ENCODE results near the gene ASPSCR1.

ASPSCR1 gene

DNA sequence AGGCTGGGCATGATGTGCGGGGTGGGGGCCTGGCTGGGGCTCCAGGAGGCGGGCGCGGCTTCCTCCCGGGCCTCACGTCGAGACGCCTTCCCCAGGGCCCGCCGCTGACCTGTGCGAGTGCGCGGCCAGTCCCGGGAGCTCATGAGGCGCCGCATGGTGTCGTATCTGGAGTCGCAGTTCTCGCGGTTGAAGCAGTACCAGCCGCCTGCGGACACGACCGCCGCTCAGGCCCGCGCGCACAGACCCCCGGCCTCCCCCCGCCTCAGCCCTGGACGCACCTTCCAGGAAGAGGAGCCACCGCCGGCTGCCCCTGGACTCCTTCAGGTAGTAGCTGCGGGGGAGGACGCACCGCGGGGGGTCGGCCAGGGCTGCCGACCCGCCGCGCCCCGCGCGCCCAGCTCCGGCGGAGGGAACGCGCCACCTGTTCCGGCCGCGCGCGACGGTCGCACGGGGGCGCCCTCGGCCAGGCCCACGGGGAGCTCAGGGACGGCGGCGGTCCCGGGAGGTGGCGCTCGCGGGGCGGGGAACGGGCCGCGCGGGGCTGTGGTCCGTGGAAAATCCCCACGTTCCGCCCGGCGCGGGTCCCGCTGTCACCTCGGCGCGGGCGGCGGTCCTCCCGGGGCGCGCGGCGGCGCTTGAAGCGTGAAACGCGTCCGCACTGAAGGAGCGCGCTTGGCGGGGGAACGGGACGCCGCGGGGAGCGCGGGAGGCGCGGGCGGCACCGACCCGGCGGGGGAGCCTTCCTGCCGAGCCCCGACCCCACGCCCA lies 17.9 kb upstream of the ASPSCR1 start:
- DNase-seq, result peak; percentile 84

DNA sequence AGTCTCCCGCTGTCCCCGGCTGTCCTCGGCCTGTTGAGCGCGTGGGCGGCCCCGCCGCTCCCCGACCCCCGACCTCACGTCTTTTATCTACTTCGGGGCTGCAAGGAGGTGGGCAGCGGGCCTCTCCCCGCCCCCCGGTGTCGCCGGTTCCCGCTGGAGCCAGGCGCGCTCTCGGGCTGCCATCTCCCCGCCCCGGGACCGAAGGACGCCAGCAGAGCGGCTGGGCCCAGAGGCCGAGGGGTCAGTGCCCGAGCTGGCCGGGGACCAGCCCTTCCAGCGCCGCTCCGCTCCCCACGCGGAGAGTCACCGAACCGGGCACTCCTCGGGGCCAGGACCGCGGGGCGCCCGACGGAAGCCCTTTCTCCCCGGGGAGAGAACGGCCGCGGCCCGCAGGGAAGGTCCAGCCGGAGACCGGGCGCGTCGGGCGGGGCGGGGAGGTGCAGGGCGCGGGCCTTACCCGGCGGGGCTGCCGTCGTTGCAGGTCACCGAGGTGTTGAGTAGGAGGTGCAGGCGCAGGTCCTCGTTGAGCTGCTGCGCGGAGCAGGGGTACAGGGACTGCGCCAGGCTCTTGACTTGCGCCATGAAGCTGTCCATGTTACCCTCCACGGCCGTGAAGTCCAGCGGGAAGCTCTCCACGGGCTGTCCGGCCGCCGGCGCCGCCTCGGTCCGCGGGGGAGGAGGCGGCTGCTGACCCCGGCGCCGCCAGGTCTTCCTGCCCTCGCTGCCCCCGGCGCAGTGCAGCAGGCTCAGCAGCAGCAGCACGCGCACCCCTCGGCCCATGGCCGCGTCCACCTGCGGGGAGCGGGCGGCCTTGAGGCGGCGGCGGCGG lies 17.1 kb upstream of the ASPSCR1 start:
- DNase-seq, result peak; percentile 64

DNA sequence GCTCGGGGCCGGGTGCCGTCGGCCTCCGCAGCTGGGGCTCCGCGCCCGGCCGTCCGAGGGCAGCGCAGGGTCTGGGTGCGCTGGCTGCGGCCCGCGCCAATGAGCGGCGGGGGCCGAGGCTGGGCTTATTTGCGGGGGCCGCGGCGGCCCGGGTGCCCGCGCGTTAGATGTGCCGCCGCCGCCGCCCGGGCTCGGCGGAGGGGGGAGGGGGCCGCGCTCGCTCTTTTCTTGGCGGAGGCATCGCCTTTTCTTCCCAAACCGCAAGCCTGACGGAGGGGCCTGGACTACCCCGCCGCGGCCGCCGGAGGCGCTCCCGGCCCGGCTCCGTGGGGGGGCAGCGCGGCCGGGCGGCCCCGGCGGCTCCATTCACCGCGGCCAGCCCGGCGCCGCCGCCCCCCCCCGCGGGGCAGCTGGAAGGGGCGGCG lies 16.3 kb upstream of the ASPSCR1 start, which contains the start of gene NOTUM:
NOTUM (minus strand) TSS at position 101 of the 425 bp plus-strand sequence. CDS start 278 bp downstream, outside the sequence.
- DNase-seq, result no peak

DNA sequence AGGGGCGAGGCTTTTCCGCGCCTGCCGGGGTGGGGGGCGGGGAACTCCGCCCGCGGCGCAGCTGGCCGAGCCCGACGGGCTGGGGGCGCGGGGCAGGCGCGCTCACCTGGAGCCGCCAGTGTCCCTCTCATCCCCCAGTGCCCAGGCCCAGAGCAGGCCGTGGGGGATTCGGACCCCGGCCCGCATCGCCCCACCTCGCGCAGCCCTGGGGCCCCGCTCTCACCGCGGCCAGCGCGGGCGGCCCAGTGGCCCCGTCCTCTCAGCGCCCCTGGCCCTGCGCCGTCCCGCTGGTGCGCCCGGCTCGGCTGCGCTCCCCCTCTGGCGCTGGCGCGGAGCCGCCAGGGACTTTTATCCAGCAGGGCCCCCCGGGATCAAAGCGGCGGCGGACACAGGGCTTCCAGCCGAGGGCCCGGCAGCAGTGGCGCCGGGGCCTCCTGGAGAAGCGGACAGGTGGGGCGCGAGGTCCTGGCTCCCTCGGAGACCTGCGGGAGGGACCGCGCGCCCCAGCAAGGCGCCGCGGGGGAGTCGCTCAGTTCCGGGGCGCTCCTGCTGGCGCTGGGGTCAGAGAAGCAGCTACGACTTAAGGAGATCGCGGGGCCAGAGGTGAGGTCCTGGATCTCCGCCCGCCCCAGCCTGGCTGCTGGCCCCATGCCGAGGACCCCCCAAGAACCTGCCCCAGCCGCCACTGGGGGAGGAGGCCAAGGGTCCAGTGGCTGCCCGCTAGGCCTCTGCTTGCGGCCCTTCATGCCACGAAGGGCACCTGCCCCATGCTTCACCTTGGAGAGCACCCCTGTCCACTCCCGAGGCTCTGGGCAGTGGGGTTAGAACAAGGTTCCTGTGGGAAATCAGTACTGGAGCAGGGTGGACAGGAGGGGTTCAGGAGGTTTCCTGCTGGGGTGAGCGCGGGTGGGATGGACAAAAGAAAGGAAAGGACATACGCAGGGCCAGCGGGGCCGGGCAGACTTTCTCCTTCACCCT lies 15.6 kb upstream of the ASPSCR1 start:
- peak; percentile 57 for DNase-seq

DNA sequence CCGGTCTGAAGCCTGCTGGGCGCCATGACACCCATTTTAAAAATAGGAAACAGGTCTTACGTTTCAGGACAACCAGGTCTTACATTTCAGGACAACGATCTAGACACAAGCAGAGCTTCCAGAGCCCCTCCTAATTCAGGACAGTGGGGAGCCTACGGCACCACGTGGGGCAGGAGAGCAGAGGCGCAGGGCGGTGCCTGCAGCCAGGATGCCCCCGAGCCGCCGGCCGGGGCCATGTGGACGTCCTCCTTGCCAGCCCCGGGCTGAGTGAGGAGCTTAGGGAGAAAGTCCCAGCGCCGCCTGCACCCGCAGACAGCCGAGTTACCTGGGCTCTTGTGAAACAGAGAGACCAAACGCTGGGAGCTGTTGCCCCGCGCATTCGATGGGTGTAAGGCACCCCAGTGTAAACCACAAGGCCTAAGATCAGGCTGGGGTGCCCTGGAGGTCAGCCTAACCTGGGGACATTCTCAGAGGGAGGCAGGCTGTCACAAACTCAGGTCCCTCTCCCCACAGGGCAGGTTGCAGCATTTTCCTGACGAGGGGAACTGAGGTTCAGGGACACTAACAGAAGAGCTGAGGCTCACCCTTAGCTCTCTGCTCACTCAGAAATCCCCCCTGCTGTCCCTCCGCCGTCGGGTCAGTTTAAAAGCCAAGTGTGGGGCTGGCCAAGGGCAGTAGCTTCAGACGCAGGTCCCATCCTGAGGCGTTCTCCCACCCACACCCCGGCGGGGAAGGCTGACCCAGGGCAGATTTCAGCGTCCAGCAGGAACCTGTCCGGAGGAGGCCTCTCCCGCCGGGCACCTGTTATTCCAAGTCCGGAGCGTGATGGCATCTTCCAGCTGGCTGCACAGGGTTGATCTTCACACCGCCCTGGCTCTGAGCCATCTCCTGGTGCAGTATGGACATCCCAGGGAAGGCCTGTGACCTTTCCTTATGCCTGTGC lies 14.7 kb upstream of the ASPSCR1 start:
- no peak for DNase-seq

DNA sequence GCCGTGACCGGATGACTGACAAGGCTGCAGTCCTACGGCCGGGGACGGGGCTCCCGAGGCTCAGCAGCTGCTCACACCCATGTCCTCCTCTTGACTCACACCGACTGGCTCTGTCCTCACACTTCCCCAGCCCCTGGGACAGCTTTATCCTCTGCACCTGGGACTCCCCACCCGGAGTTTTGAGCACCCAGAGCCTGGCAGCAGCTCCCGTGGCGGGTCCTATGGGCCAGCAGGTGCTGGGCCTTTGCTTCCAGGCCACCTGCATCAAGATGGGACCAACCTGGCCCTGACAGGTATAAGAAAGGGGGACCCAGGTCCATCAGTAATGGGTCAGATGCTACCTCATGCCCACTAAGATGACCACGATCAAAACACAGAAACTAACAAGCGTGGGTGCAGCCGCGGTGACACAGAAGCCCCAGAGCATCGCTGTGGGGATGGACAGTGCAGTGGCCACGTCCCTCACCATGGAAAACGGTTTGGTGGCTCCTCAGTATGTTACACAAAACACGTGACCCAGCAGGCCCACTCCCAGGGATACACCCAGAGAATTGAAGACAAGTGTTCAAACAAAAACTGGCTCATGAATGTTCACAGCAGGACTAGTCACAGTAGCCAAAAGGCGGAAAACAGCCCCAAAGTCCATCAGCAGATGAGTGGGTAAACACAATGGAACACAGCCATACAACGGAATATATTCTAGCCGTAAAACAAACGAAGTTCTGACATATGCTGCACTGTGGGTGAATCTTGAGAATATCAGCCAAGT lies 13.2 kb upstream of the ASPSCR1 start:
- DNase-seq, result no peak

DNA sequence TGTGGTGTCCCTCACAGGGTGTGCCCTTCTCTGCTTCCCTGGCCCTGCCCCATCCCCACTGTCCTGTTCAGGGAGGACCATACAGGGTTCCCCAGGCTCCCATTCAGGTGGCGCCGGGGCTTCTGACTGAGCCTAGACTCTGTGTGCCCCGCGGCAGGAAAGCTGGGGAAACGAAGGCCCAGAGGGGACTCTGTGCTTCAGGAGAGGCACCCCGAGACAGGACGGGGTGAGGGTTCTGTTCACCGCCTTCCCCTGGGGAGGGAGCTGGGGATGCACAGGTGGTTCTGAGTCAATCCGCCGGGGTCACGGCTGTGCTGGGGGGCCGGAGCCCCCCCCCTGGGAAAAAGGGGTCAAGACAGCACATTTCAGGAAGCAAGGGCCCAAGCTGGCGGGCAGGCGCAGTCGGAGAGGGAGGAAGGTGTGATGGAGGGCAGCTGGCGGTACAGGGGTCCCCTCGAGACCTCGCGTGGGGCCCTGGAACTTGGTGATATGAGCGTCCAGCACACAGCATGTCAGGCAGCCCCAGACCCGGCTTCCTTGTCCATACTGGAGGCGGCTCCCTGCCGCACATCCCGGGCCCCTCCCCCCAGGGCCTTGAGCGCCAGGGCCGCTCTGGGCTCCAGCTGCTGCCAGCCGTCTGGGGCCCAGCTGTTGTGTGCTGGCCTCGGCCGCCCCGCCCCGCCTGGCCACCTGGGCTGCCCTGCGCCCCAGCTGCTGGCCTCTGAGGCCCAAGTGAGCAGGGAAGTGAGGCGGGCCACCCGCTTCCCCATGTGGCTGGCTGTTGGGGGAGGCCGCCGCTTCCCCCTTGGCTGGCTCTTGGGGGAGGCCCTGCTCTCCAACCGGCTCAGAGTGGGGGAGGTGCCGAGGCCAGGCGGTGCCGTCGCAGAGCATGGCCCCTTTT lies 10.8 kb upstream of the ASPSCR1 start:
- DNase-seq, result peak; percentile 70

DNA sequence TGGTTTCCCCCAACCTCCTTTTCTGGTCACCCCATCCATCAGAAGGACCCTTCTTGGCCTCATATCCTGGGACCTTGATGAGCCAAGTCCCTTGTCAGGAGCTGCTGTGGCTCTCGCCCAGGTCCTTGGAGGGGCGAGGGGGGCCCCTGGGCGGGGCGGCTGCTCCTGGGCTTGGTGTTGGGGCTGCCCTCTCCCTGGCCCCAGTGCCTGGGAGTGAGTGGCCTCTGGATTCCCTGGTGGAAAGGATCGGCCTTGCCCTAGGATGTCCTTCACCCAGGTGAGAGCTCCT lies 10.2 kb upstream of the ASPSCR1 start:
- no peak for DNase-seq

DNA sequence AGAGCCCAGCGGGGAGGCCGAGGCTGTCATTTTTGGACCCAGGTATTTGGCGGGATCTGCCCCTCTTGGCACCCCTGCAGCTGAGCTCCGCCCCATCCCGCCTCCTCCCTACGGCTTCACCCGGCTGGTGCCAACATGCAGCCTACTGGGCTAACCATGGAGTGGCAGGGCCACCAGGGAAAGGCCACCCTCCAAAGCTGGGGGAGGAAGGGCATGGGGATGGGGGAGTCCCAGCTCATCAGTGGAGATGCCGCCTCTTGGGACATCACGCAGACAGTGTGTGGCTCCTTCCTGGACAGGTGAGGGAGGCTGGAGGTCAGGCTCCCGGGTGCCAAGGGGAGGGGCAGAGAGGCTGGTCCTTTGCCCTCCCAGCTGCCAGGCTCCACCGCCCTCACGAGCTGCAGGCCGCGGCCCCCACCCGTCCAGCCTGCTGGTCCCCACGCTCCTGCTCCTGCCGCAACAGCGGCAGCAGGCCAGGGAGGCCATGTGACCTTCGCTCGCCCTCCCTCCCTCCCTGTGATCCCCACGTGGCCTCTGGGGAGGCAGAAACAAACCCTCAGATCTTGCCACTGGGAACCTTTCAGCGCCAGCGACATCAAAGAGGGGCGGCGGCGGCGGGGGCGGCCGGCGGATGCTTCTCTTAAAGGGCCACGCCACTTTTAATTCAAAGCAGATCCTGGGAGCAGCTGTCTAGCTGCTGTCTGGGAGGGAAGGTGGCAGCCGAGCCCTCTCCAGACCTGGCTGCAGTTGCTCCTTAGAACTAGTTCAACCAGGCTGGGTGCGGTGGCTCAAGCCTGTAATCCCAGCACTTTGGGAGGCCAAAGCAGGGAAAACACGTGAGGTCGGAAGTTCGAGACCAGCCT lies 9.7 kb upstream of the ASPSCR1 start:
- DNase-seq, result peak; percentile 73

DNA sequence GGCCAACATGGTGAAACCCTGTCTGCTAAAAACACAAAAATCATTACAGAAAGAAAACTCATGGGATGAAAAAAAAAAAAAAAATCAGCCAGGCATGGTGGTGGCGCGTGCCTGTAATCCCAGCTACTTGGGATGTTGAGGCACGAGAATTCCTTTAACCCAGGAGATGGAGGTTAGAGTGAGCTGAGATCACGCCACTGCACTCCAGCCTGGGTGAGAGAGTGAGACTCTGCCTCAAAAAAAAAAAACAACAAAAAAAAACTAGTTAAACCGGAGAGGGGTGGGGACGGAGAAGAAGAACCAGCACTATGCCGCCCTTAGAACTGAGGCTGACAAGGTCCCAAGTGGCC lies 9.1 kb upstream of the ASPSCR1 start:
- DNase-seq, result no peak

DNA sequence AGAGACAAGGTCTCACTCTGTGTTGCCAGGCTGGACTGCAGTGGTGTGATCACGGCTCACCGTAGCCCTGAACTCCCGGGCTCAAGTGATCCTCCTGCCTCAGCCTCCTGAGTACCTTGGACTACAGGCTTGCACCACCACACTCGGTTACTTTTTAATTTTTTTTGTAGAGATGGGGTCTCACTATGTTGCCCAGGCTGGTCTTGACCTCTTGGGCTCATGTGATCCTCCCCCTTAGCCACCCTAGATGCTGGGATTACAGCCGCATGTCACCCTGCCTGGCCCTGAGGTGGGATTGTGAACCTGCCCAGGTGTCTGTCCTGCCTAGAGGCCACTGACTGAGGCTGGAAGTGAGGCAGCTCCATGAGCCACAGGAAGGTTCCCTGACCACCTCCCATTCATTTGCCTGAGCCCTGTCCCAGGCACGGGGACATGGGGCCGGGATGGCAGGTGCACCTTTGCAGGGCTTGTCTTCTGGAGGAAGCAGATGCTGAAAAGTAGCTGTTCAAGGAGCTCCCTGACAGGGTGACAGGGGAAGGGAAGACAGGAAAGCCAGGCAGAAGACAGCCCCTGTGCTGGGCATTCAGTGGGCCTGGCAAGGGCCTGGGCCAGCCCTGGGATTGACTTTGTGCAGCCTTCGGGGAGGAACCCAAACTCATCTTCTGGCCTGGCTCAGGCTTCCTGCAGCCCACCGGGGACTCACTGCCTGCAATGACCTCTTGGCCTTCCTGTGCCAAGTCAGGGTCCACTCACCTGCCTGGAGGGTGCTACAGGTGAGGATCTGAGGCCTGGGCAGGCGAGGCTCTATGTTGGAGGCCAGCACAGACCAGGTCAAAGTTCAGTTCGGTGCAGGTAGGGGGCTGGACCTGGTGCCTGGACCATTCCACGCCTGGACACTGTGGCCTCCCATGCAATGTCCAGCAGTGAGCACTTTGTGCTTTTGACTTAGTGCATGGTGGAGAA lies 8.3 kb upstream of the ASPSCR1 start:
- DNase-seq, result no peak

DNA sequence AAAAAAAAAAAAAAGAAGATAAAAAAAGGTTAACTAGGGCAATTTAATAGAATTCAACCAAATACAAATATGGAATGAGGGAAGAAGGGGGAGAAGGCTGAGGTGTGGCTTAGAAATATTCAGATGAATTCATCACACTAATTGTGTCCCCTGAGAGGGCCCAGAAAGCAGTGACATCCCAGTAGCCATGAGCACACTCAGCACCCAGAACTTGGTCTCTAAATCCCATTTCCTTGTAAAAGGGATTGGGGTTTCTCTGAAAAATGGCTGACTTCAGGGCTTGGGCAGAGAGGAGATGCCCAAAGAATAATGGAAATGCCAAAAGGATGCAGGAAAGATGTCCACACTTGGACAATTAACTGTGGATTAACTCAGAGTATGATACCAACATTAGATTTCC lies 4.0 kb upstream of the ASPSCR1 start:
- no peak for DNase-seq

DNA sequence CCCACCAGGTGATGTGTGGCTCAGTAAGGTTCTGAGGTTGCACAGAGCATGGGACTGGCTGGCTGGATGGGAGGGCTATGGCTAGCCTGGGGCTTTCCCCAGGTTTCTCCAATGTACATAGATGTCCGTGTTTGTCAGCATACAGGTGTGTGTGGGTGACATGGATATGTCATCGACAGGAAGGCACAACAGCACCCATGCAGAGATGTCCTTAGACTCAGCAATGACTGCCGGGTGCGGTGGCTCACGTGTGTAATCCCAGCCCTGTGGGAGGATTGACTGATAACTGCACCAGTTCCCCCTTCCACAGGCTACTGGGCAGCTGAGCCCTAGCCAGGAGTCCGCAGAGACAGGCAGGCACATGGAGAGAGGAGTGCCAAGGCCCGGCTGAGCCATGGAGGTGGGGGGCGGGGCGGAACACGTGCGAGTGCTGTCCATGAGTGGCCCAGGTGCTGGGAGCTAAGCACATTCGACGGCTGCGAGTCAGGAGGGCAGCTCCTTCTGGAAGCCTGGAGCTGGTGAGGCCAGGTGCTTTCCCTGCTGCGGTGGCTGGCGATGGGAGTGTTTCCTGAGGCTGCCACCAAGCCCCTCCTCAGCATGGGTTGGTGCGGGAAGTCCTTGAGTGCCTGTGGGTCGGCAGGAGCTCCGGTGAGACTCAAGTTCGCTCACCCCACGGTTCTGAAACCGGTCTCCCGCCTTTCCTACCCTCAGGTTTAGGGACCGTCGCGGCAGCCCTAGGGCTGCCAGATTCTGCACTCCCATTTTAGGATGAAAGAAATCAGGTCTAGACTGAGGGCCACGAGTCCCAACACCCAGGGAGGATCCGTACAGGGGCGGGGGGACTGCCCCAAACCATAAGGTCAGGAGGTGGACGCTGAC lies 858 bp upstream of the ASPSCR1 start:
- peak; percentile 54 for DNase-seq

DNA sequence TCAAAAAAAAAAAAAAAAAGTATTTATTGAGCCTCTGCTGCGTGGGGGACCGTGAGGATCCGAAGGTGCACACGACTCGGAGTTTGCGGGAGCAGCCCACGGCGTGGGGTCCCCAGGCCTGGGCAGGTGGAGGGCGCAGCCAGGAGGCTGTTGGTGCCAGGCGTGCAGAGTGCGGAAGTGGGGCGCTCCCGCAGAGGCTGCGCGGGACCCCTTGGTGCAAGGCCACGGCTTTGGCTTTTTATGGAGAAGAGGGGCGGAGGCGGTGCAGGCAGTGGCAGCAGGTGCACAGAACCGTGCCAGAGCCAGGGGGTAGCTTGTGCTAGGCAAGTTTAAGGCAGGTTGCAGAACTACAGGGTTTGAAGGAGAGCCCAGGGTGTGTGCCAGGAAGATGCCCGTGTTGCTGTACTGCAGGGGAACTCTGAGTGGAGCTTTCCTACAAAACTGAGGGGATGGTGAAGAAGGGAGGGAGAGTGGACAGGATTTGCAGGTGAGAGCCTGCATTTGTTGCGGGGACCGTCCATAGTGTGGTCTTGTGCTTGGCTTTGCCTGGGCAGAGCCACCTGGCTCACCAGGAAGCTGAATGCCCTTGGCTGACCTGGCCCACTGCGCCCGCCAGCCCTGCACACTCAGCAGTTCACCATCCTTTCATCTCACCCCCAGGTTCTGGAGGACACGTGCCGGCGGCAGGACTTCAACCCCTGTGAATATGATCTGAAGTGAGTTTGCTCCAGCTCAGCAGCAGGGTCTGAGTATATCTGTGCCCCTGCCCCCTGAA lies 1.3 kb downstream of the ASPSCR1 start:
- DNase-seq, result no peak

DNA sequence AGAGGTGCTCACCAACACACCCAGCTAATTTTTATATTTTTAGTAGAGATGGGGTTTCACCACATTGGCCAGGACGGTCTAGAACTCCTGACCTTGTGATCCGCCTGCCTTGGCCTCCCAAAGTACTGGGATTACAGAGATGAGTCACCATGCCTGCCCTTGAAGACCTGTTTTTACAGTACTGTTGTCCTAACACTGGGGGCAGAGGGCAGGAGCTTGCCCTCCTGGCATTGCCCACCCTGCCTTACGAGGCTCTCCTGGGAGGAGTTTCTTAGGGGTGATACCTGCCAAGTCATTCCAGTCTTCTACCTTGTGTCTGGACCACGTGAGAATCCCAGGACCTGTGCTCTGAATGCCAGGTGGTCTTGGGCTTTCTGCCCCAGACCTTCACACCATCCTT lies 2.7 kb downstream of the ASPSCR1 start:
- no peak for DNase-seq
